Raji (cell line): Measurements from ENCODE around the gene MEIOSIN.

Experiments used
- POLR2A ChIP-seq: IDR thresholded peaks from 2 replicates; pipeline ENCODE4 v1.6.1; 2011; ENCODE audit warnings: low read depth, low read length, control low read depth; ENCODE audit not compliant: insufficient read depth

The MEIOSIN gene

GRCh38 chr19:45768984-45769782 is 35.9 kb downstream of the MEIOSIN start, which contains the start of gene SIX5:
SIX5 (minus strand) TSS chr19:45769252; CDS start chr19:45768844, 408 bp downstream.
- peak; percentile 56 for TF ChIP-seq POLR2A

- no peak for TF ChIP-seq POLR2A
These were observed 36.6 kb downstream of the MEIOSIN start for GRCh38 chr19:45769821-45770191.

- TF ChIP-seq POLR2A: 0 out of 2 replicates have a peak, but pooled peaks have one; percentile 1
These were observed 37.2 kb downstream of the MEIOSIN start for GRCh38 chr19:45770192-45771101.

GRCh38 chr19:45771311-45771933 is 38.2 kb downstream of the MEIOSIN start:
- no peak for TF ChIP-seq POLR2A

GRCh38 chr19:45772130-45772840 is 39.0 kb downstream of the MEIOSIN start:
- no peak for TF ChIP-seq POLR2A

GRCh38 chr19:45772912-45773311 is 39.7 kb downstream of the MEIOSIN start:
- TF ChIP-seq POLR2A: no peak

- no peak for TF ChIP-seq POLR2A
These were observed 40.1 kb downstream of the MEIOSIN start for GRCh38 chr19:45773384-45773783.

GRCh38 chr19:45774765-45775164 is 41.5 kb downstream of the MEIOSIN start:
- no peak for TF ChIP-seq POLR2A

- TF ChIP-seq POLR2A: no peak
These were observed 44.2 kb downstream of the MEIOSIN start for GRCh38 chr19:45777395-45777961.

- TF ChIP-seq POLR2A: no peak
These were observed 44.9 kb downstream of the MEIOSIN start for GRCh38 chr19:45778010-45778661.

GRCh38 chr19:45779231-45780145 is 46.2 kb downstream of the MEIOSIN start:
- TF ChIP-seq POLR2A: no peak

GRCh38 chr19:45780146-45780447 is 46.9 kb downstream of the MEIOSIN start:
- TF ChIP-seq POLR2A: no peak

GRCh38 chr19:45780448-45781213 is 47.4 kb downstream of the MEIOSIN start:
- no peak for TF ChIP-seq POLR2A
